NCI-H82 treated with DMSO at 0.1 percent for 48 hours (cell line): ENCODE data around the gene MTCL3.
A peak's percentile ranks its signal among the peaks of the same experiment; 100 is the strongest.

Source experiments
- DNase-seq: peaks from one replicate; lab custom pipeline; 2025; ENCODE audit not compliant: unreplicated experiment; lab: John Stamatoyannopoulos, UW

The MTCL3 gene

DNA sequence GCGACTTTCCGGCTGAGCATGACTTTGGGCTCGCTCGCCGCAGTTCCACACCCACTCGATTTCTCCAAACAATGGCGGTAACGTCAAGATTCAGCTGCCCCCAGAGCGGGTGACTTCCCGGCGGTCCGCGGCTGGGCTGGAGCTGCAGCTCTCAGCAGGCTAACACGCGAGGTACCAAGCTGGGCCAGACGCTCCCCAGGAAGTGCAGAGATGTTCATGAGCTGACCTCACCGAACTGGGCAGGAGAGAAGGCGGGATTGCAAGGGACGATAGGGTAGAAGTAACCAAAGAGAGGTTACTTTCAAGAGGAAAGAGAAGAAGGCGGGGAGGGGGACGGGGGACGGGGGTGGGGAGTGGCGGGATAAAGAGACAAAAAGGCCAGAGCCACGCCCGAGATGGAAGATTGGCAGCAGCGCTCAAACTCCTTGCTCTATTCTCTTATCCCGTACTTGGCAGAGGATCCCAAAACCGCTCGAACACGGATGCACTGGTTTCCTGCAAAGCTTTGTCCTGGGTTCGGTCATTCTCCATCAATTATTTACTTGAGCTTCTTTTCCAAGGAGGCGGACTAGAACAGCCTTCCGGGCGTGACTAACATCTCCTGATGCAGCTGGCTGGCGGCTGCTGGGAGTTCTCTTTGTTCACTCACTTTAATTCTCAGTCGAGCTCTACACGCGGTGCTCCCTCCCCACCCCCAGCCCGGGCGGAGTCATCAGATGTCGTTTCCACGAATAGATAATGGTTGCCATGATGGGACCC, at the start of gene MTCL3:
Gene MTCL3 (minus strand): TSS at position 626 of the 759 bp plus-strand sequence.
- peak; percentile 87 for DNase-seq

- DNase-seq = no peak
Measured at GRCh38 chr6:127567476-127567875, 48.3 kb upstream of the MTCL3 start.

DNA sequence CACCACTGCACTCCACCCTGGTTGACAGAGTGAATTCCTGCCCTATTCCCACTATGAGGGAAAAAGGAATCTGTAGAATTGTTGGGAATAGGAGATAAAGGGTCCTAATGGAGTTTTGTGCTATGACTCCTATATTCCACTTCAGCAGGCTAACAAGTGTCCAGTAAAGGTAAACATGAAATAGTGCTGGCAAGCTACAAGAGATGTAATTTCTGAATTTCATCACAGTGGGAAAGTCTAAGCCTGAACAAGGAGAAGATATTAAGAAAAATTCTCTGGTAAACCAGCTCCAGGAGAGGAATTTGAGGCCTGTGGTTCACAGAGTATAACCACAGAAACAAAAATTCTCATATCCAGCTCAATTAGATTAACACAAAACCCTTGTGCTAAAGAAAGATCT, 47.5 kb upstream of the MTCL3 start:
- no peak for DNase-seq

DNA sequence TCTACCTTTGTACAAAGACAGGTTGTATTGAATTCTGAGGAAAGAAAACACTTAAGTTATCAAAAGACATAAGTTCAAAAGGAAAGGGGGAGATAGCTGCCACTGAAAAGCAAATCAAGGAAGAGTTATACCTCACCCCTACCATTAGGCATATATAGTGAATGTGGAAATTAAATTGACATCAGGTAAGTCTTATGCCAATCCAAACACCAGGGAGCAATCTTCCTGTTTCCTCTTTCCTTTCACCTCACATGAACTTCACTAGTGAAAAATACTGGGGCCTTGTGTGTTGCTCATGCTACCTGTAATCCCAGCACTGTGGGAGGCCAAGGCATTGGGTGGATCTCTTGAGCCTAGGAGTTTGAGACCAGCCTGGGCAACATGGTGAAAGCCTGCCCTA, 47.0 kb upstream of the MTCL3 start:
- no peak for DNase-seq

GRCh38 chr6:127564761-127565160, 45.6 kb upstream of the MTCL3 start:
- DNase-seq = no peak

DNA sequence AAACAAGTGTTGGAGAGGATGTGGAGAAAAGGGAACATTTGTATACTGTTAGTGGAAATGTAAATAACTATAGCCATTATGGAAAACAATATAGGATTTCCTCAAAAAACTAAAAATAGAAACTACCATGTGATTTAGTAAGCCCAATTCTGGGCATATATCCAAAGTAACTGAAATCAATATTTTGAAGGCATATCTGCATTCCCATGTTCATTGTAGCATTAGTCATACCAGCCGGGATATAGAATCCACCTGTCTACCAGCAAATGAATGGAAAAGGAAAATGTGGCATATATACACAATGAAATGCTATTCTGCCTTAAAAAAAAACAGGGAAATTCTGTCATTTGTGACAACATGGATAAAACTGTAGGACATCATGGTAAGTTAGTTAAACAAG, 42.5 kb upstream of the MTCL3 start:
- no peak for DNase-seq

GRCh38 chr6:127554435-127555006, 35.4 kb upstream of the MTCL3 start:
- peak; percentile 23 for DNase-seq

DNA sequence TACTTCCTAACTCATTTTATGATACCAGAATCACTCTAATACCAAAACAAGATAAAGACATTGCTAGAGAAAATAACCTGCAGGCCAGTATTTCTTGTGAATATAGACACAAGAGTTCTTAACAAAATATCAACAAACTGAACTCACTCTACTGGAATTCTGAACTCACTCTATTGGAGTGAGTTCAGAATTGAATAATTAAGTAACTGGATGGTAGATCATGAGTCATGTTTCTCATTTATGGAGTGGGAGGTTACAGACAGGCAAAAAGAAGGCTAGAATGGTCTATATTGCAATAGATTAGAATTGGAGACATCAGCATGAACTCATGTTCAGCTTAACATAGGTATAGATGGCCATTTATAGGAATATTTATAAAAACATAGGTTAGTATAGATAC, 31.3 kb upstream of the MTCL3 start:
- DNase-seq = no peak

DNA sequence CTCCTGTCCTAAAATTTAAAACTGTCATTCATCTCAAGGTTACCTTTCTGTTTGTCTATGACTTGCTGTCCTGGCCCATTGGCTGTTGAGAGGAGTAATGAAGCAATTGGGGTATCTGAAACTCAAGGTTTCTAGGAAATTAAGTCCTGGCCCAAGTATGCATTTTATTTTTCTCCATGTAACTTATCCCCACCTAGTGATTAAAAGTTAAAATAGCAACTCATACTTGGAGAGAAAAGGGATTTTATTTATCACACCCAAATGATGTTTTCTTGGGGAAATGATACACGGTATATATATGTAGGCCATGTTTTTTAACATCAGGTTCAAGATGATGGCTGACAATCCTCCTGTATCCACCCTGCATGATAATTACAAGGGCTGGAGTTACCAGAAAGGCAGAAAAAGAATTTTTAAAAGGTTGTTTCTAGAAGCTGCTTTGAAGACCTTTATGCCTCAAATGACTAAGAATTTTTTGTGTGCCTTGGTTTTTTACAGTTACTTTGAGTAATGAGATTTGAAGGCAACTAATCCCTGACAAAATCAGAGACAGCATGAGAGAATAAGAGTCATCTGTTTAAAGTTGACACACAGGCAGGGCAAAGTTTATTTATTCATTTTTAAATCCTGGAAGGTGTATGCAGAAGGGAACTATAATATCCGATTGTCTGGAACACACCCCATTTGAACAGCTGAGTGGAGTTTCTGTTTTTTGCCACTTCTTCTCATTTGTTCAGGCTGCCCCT, 28.9 kb upstream of the MTCL3 start:
- no peak for DNase-seq

DNA sequence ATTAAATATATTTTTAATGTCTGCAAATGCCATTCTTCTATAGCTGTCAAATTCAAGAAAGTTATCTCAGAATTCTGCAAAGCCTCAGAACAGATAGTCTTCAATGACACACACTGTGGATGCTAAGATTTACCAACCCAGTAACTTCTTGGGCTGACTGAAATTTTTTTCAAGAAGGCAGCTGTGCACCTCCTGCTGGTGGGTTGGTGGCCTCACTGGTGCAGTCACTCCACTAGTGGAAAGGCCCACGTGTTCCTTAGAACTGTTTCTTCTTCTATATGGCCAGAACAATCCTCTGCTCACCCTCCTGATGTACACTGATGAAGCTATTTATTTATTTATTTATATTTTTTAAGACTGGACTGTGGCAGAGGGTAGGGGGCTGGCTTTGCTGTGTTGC, 28.1 kb upstream of the MTCL3 start:
- DNase-seq = no peak

- no peak for DNase-seq
Measured at GRCh38 chr6:127539272-127539671, 20.1 kb upstream of the MTCL3 start.

DNA sequence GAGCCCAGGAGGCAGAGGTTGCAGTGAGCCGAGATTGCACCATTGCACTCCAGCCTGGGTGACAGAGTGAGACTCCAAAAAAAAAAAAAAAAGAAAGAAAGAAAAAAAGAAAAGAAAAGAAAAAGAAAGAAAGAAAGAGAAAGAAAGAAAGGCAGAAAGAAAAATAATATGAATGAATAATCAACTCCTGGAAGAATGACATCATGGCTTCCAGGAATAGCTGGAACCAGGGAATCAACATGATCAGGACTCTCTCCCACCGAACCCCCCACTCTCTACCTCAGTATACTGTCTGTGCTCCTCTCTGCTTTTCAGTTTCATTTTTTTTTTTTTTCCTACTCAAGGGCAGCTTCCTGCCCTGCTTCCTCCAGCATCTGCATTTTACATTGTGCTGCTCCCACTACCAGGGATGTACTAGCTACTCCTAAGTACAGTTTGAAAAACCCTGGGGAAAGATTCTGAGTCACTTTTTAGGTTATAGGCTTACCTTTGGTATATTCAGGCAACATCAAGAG, 19.7 kb upstream of the MTCL3 start:
- DNase-seq = no peak

DNA sequence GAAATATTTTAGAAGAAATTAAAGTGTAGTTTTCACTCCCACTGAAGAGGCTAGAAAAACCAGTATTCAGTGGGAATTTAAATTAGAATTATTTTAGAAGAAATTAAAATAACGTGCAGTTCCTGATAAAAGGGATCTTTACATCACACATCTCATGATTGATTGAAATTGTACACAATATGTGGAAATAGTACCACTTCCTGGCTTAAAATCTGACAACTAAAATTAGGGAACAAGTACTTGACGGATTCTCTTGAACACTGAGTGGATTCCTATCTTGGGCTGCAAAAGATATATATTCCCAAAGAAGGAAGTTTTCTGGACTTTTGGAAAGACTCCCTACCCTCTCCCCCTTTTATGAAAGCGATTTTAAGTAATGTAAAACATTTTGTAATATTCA, 14.6 kb upstream of the MTCL3 start:
- DNase-seq = no peak

DNA sequence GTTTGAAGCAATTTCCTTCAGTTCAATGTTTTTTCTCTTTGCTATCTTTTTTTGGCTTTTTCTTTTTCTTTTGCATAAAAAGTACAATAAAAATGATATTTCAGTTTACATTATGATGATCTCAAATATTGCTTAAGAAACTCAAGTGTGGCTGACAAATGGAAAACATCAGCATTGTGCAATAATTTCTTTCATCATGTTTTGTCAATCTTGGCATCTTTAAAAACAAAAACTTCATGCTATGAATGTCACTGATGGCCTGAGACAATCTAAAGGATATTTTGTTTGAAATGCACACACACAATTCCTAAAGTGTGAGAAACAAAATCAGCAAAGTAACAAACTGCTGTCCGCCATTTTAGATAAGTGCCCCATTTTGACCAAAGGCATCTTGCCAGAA, 13.9 kb upstream of the MTCL3 start:
- no peak for DNase-seq

DNA sequence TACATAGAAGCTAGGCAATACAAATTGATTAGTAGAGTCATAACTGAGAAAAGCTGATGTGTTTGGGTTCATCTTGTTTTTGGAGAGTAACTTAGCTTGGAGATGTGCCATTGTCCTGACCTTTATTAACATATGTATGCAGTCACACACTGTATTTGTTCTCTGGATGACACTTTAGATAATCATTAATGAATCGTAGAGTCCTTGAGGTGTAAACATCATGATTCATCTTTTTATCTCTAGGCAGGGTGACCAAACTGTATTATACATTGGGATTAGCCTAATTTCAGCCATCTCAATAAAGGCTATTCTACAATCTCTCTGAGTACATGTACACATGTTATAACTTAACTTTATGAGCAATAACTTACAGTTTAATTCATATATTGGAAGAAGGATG, 3.6 kb upstream of the MTCL3 start:
- DNase-seq = no peak

GRCh38 chr6:127520066-127520465, 931 bp upstream of the MTCL3 start:
- DNase-seq = no peak

DNA sequence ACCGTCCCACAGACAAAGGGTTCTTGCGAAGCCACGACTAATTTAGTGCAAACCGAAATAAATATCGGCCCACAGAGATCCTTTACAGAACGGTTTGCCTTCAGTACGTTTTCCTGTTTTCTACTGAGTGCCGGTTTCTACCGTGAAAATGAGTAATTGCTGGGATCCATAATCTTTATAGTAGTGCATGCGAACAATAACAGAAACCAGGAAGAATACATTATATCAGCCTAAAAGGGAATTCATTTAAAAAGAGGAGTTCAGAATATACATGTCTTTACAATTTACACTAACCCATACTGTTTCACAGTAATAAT, 292 bp upstream of the MTCL3 start:
- no peak for DNase-seq

DNA sequence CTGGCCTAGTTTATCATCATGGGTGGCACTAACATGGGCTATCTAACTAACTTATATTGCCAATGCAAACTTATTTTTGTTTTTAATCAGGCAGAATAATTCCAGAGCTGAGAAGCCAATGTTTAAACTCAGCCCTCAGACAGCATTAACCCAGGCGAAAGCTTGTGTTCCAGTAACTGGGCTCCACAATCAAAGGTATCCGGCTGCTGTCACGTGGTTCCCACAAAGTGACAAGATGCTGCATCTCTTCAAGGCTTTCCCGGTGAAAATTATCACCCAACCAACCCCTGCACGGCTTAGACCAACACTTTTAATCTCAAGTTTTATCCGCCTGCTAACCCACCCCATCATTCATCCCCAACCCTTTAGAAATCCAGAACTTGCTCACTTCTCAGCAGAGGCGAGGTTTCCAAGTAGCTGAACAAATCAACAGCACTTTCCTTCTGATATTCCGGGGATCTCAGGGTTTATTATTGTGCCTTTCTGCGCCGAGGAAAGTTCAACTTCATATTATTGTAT, 885 bp downstream of the MTCL3 start:
- peak; percentile 26 for DNase-seq

DNA sequence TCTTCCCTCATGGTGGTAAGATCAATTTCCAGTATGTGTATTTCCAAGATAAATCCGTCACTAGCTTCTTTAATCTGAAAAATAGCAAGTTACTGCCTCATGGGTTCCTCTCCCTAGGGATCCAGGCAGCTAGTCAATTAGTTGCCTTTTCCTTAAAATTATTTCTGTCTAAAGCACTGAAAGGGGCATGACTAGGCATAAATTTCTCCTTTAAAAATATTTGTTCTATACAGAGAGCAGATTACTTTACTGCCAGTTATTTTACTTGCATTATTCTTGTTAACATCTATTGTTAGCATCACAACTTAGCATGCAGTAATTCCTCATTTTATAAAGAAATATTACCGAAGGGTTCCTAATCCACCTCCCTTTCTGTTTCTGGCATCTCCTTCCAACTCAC, 1.4 kb downstream of the MTCL3 start:
- no peak for DNase-seq

- peak; percentile 87 for DNase-seq
Measured at GRCh38 chr6:127516662-127517273, 2.4 kb downstream of the MTCL3 start.

GRCh38 chr6:127515794-127516661, 3.1 kb downstream of the MTCL3 start:
- no peak for DNase-seq
